GM18505 (cell line): ENCODE data around the gene HDAC8.

Experiments used
- ATAC-seq: cut with Tn5 transposase; IDR thresholded peaks from one replicate; pipeline ENCODE4 v1.9.1; 2021; ENCODE audit not compliant: unreplicated experiment
- POLR2A ChIP-seq: IDR thresholded peaks from 4 replicates; pipeline ENCODE4 v1.6.1; 2011; ENCODE audit warnings: borderline replicate concordance; ENCODE audit not compliant: insufficient read depth, insufficient read length; ENCODE audit errors: extremely low read depth

HDAC8 gene

DNA sequence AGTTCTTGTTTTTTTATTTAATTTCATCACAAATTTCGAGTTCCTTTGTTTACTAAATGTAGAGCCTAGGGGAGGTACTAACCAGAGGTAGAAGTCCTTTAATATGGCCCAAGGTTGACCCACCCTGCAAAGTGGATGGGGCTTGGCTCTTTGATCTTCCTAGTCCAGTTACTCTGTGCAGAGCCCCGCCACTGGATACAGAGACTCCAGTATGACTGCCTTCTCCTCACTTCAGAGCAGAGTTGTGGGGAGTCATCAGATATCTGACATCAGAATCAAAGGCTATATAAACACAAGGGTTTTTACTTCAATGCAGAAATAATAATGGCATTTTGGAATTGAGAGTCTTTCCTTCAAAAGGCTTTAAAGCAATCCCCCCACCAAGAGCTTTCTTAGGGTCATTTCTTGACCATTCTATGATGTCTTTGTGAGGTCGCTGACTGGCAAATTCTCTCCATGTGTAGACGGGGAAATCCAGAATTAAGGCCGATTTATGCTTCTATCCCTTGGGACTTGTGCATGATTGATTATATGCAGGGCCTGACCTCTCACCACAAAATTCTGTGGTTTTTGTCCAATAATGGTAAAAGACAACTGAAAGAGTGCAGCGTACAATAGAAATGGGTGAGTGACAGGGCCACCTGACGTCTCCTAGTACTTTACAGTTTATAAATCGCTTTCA lies 178.7 kb downstream of the HDAC8 start:
- no peak for ATAC-seq
- no peak for TF ChIP-seq POLR2A

DNA sequence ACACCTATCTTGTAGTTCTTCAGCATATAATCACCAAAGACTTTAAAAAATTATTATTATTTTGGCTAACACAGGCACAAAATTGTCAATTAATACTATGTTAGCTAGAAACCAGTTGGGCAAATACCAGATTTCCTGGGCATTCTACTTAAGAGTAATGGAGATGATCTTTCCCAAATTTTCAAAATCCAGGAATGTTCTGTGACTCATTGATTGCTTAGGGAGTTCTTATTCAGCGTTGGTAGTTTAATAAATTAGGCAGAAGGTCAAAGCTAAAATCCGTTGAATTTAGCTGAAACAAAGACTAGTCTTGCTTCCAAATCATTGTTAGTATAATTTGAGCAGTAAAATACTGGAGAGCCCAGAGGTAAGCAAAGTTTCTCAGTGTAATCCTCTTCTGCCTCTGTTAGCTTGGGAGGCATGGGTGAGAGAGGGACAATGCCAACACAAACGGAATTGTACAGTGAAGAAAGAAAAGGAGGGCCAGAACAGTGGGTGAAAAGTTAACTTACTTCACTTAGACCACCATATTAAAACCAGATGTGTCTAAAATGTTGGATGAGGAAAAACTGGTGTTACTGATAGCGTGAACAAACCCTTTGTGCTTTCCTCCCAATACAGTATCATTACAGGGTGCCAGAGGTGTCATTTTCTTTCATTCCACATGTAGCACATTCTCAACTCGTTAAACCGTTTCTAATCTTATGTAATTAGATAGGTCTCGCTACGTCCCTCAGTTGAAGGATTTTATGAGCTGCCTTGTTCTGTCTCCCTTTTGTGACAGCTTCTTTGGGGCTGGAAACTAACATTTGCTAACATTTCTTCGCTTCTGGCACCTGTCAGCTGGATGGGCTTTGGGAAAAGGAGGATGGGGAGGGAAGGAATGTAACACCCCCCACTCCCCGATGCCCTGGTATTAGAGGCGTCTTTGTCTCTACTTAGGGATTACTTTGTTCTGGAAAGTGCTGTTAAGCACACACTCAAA lies 179.5 kb downstream of the HDAC8 start:
- no peak for ATAC-seq
- no peak for TF ChIP-seq POLR2A

GRCh38 chrX:72392042-72392441 lies 180.6 kb downstream of the HDAC8 start:
- TF ChIP-seq POLR2A, result no peak

DNA sequence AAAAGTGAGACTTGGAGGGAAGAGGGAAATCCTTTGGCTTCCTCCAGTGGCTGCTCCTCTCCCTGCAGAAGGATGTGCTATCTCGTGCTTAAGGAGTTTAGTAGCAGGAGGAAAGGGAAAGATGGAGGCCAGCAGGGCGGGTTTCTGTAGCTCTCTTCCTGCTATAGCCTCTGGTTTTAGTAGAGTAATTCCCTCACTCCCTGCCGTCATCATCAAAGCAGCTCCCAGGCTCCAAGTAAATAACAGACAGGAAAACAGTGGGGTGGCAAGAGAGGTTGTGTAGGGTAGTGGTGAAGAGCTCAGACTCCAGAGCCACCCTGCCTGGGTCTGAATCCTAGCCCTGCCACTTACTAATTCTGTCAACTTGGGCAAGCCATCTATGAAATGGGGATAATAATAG lies 185.4 kb downstream of the HDAC8 start:
- no peak for TF ChIP-seq POLR2A
- ATAC-seq, result no peak

More at GRCh38 chrX:72392042-72392441, 180.6 kb downstream of the HDAC8 start:
- ATAC-seq, result no peak

DNA sequence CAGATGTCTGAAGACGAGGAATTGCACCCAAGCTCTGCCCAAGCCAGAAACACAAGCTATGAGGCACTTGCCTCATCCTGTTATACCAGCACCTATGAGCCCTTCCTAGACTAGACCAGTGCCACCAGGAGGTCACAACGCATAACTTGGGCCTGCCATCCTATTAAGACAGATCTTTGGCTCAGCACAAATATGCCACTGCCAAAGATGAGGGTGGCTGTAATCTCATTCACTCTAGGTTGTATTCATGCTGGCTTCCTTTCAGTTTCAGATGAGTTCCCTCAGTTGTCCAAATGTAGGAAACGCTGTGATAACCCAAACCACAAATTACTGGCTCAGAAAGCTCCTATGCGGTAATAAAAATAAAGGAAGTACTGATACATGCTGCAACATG lies 190.4 kb downstream of the HDAC8 start:
- no peak for TF ChIP-seq POLR2A
- no peak for ATAC-seq

DNA sequence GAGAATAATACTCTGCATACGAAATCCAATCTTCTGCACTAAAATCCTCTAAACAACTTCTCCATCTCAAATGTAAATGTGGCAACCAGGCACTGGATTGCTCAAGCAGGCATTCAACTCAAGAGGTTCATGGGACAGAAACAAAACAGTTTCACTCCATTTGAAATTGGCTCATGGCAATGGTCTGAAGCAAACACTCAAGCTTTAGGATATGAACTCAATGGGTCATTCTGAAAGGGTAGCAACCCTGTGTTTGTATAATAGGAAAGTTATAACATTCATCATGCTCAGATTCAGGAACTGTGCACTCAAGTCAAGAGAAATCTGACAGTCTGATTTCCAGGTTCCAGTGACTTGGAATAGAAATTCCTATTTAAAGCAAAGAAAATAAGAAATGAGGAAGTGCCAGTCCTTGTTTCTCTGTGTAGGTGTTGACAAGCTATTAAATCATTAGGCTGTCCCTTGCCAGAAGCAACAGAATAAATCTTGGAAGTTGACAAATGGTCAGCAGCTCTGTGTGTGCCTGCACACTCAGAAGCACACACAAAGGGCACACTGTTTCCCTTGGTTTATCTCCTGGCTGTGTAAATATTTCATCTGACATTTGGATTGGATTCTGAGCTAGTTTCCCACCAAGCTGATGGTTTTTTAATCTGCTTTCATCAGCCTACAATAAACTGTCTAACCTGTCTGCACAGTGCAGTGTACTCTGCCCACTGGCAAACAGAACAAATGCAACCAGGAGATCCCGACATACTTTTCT lies 191.0 kb downstream of the HDAC8 start:
- no peak for TF ChIP-seq POLR2A
- no peak for ATAC-seq

DNA sequence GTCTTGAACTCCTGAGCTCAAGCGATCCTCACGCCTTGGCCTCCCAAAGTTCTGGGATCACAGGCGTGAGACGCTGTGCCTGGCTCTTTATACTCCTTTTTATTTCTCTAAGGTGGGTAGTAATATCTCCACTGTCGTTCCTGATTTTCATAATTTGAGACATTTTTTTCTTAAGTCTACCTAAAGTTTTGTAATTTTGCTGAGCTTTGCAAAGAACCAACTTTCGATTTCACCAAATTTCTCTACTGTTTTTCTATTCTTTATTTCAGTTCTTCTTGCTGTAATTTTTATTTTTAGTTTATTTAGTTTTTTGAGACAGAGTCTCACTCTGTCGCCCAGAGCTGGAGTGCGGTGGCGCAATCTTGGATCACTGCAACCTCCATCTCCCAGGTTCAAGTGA lies 196.5 kb downstream of the HDAC8 start:
- ATAC-seq, result no peak
- no peak for TF ChIP-seq POLR2A

DNA sequence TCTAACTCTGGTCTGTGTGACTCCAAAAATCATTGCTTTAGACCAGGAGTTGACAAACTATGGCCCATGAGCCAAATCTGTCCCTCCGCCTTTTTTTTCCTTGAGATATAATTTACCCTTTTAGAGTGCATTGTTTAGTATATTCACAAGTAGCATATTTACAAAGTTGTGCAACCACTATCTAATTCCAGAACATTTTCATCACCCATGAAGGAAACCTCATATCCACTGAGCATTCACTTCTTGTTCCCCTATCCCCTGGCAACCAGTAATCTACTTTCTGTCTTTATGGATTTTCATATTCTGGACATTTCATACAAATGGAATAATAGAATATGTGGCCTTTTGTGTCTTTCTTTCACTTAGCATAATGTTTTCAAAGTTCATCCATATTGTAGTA lies 199.5 kb downstream of the HDAC8 start:
- no peak for ATAC-seq
- no peak for TF ChIP-seq POLR2A

DNA sequence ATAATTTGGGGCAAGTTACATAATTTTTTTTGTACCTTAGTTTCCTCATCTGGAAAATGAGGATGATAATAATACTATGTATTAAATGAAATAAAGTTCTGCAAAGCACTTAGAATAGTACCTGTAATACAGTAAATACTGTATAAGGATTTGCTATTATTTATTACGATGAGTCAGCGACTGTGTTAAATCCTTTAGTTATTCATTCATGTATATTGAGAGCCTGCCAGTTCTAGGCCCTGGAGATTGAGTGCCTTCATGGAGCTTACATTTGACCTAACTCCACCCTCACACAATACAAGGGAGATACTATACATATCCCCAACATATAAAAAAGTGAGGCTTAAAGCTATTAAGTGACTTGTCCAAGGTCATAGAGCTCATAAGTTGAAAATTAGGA lies 199.9 kb downstream of the HDAC8 start:
- no peak for TF ChIP-seq POLR2A

GRCh38 chrX:72371405-72371804 lies 201.2 kb downstream of the HDAC8 start:
- ATAC-seq, result no peak
- no peak for TF ChIP-seq POLR2A

More for the DNA sequence above, 199.9 kb downstream of the HDAC8 start:
- ATAC-seq, result no peak

DNA sequence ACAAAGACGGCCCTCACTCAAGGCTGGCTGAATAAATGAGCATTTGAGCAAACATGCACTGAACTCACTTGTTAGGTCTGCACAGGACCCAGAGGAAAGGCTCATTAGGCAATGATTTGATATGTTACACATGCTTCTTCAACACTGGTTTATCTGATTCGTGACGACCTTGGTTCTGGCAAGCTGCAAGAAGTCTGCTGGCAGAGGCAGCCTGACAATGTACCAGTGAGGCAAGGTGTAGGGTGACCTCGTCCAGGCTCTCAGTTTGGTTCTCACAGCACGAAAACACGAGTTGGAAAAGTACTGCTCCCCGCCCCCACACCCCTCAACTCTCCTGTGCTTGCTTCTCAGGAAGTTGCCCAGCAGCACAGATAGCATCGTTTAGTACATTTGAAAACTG lies 203.8 kb downstream of the HDAC8 start:
- TF ChIP-seq POLR2A, result no peak
- ATAC-seq, result no peak

DNA sequence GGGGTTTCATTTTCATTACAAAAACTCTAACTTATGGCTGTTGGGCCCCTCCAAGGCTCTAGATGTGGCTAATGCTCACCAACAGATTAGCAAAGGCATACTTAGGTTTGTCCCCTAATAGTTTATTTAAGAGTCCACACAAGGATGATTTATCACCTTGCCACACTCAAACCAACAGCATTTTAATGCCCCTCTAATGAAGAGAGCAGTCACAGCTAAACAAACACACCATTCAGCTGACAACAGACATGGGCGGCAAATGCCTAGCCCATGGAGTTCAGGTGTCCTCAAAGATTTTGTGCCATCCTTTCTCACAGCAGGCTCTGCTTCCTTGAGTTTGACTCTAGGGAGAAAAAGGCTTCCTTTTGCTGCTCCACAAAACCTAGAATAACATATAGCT lies 205.1 kb downstream of the HDAC8 start:
- ATAC-seq, result no peak
- TF ChIP-seq POLR2A, result no peak
